Pancreas (tissue), 10 donors: ENCODE results near the gene E2F6. TPM values are rescaled to one million over a fixed set of nuclear protein-coding genes. Genes with fewer than 3 reads are reported as not detected.

Experiments used
- ATAC-seq, 4 donors: fragments of 200-7000 bp; cut with Tn5 transposase; one replicate each; pipeline versions ENCODE4 v1.8.0 to v1.9.1; 2020; ENCODE audit warnings: mild to moderate bottlenecking in 4 of 4, moderate library complexity in 4 of 4
- DNase-seq, 6 donors: peaks; one replicate each; pipeline ENCODE4 v3.0.0-alpha.2; 2020
- FAIRE-seq: peaks from 2 replicates; lab custom pipeline; 2012; peaks lifted over from hg19 to GRCh38; lab: Jason Lieb, UNC
- H3K27ac ChIP-seq, 4 donors: fragments of 200-600 bp; sonication (generic); 1 replicate in 3 of 4; 2 replicates in 1 of 4; pipeline versions ENCODE4 v1.5.0 to v1.8.0; 2020
- H3K27me3 ChIP-seq, 4 donors: fragments of 200-600 bp; one replicate each; pipeline ENCODE4 v1.8.0; 2021
- H3K36me3 ChIP-seq, 3 donors: fragments of 200-600 bp; sonication (generic) in 1 of 3; one replicate each; pipeline versions ENCODE4 v1.5.0 to v1.8.0; 2020 to 2021
- H3K4me1 ChIP-seq, 3 donors: fragments of 200-600 bp; one replicate each; pipeline ENCODE4 v1.8.0; 2021
- H3K4me3 ChIP-seq, 4 donors: fragments of 200-600 bp; sonication (generic) in 2 of 4; one replicate each; pipeline versions ENCODE4 v1.5.0 to v1.8.0; 2020 to 2021
- H3K9me3 ChIP-seq, 4 donors: fragments of 200-600 bp; one replicate each; pipeline ENCODE4 v1.8.0; 2021
- CTCF ChIP-seq, 4 donors: fragments of 200-600 bp; sonication (generic) in 3 of 4; IDR thresholded peaks; one replicate each; pipeline versions ENCODE4 v1.5.0 to v1.8.0; 2021; ENCODE audit warnings: antibody characterized with exemption in 4 of 4
- WGBS, 2 donors: extraction: QIAGEN DNeasy Blood & Tissue Kit; methylation state at CpG; one replicate each; pipeline ENCODE4 v1.1.7; 2013; 5-methylcytosine and 5-hydroxymethylcytosine counted together
- intact Hi-C, 3 donors: fragments of 100-400 bp; cut with DNase I; formaldehyde crosslinking; loops; one replicate each; pipeline versions ENCODE4 v1.11.1 to v1.14.2; 2022
- polyA plus RNA-seq, 2 donors: library from polyadenylated mRNA; stranded (reverse); fragments of 200-250 nt; gene quantifications; one replicate each; pipeline ENCODE4 v1.2.3, GENCODE V29; 2013
- total RNA-seq, 6 donors: library from RNA; stranded (reverse); fragmentation: NEBNext Ultra II Directional in 4 of 6; extraction: Animal tissue kit (Norgen Biotek cat#: 25700) in 4 of 6; gene quantifications; one replicate each; pipeline versions ENCODE4 v1.2.1 to v1.2.4, GENCODE V29; 2021 to 2023
- donor health status: healthy with polysubstance abuse.
- donor health status: DM: no; HTN: no; CAD: no; lungs with moderate emphysema.
- donor health status: DM: no; HTN: no; CAD: no.
- donor health status: control.
- donor health status: control.
- donor health status: Bipolar disorder and iron deficiency.
- donor health status: DM: yes; HTN: yes; CAD: no.
- donor health status: DM: no; HTN: no; CAD: no.
- donor health status: DM: no; HTN: no; CAD: no.
- donor health status: DM: yes; HTN: yes; CAD: no.

E2F6 gene
- total and polyA plus RNA-seq, 8 donors, result 3.0 to 9.6 (median 5.0) TPM

GRCh38 chr2:11494310-11494709 is 28.3 kb upstream of the E2F6 start:
- no peak for FAIRE-seq
- no peak for ATAC-seq
- no peak overlapping the region for H3K4me3 ChIP-seq
- intact Hi-C loops, result no loop called here
- no peaks in the 10 kb centered on the region for H3K9me3 ChIP-seq
- no peaks in the 10 kb centered on the region for H3K27me3 ChIP-seq
- 96% methylated on average over 2 of the region's 2 CpGs for WGBS, 2 donors
- no peaks in the 10 kb centered on the region for H3K36me3 ChIP-seq
- no peak for TF ChIP-seq CTCF (IDR thresholded peaks at IDR 0.05)
- no peak for DNase-seq
- H3K27ac ChIP-seq, result no peak overlapping the region
- peaks cover 5 to 8% (median 5%) of the 10 kb centered on the region in 3 donors for H3K4me1 ChIP-seq

- Histone ChIP-seq H3K27me3 (no peaks in the 10 kb centered on the region), H3K4me3 (no peak overlapping the region), H3K9me3 (no peaks in the 10 kb centered on the region), H3K36me3 (no peaks in the 10 kb centered on the region), H3K4me1 (peaks cover 0 to under 1% (median 0%) of the 10 kb centered on the region in 3 donors), H3K27ac (no peak overlapping the region)
- no peak for DNase-seq
- no peak for FAIRE-seq
- ATAC-seq, result no peak
- no peak for TF ChIP-seq CTCF (IDR thresholded peaks at IDR 0.05)
- WGBS, 2 donors, result 93 to 96% methylated on average over 6 of the region's 6 CpGs
- intact Hi-C loops, result no loop called here
These were observed 27.3 kb upstream of the E2F6 start for GRCh38 chr2:11493282-11493681.

GRCh38 chr2:11492720-11493119 is 26.8 kb upstream of the E2F6 start:
- 89 to 96% methylated on average over 1 of the region's 1 CpG for WGBS, 2 donors
- no peak for TF ChIP-seq CTCF (IDR thresholded peaks at IDR 0.05)
- Histone ChIP-seq H3K9me3 (no peaks in the 10 kb centered on the region), H3K4me3 (no peak overlapping the region), H3K4me1 (no peaks in the 10 kb centered on the region), H3K27me3 (no peaks in the 10 kb centered on the region), H3K36me3 (no peaks in the 10 kb centered on the region), H3K27ac (no peak overlapping the region)
- intact Hi-C loops, result no loop called here
- FAIRE-seq (no peak), DNase-seq (no peak), ATAC-seq (no peak)

- TF ChIP-seq CTCF (IDR thresholded peaks at IDR 0.05), result no peak
- intact Hi-C loops, result no loop called here
These were observed 26.3 kb upstream of the E2F6 start for GRCh38 chr2:11492244-11492643.

GRCh38 chr2:11491348-11491933 is 25.5 kb upstream of the E2F6 start:
- H3K27me3 ChIP-seq, result no peaks in the 10 kb centered on the region
- DNase-seq, result no peak
- H3K4me1 ChIP-seq, result no peaks in the 10 kb centered on the region
- TF ChIP-seq CTCF (IDR thresholded peaks at IDR 0.05), result no peak
- 64 to 66% methylated on average over 3 of the region's 3 CpGs for WGBS, 2 donors
- no peaks in the 10 kb centered on the region for H3K9me3 ChIP-seq
- ATAC-seq, result no peak
- no peak overlapping the region for H3K27ac ChIP-seq
- no peak overlapping the region for H3K4me3 ChIP-seq
- intact Hi-C loops, result no loop called here
- no peaks in the 10 kb centered on the region for H3K36me3 ChIP-seq
- no peak for FAIRE-seq

More at GRCh38 chr2:11492244-11492643, 26.3 kb upstream of the E2F6 start:
- Histone ChIP-seq H3K4me1 (no peaks in the 10 kb centered on the region), H3K27ac (no peak overlapping the region), H3K36me3 (no peaks in the 10 kb centered on the region), H3K9me3 (no peaks in the 10 kb centered on the region), H3K4me3 (no peak overlapping the region), H3K27me3 (no peaks in the 10 kb centered on the region)
- no peak for FAIRE-seq
- DNase-seq, result no peak
- ATAC-seq, result no peak
- WGBS, 2 donors, result 87% methylated on average over 3 of the region's 3 CpGs
